Effector memory CD4-positive, alpha-beta T cell (primary cell): Measurements from ENCODE around the gene GNB1.
A peak's percentile ranks its signal among the peaks of the same experiment; 100 is the strongest.

Experiments
- DNase-seq, 3 donors: peaks; one replicate each; pipeline ENCODE4 v3.0.0-alpha.2; 2020
- H3K27ac ChIP-seq: 2 replicates; pipeline ENCODE4 v1.7.0; 2013; ENCODE audit warnings: mild to moderate bottlenecking, low read length, moderate library complexity; ENCODE audit not compliant: insufficient read depth, poor library complexity, severe bottlenecking
- H3K27me3 ChIP-seq: replicated peaks from 2 replicates; pipeline ENCODE4 v1.7.0; 2013; ENCODE audit warnings: mild to moderate bottlenecking, low read length; ENCODE audit not compliant: insufficient read depth, control insufficient read depth, poor library complexity, severe bottlenecking
- H3K36me3 ChIP-seq: 2 replicates; pipeline ENCODE4 v1.7.0; 2013; ENCODE audit warnings: mild to moderate bottlenecking, low read length, moderate library complexity; ENCODE audit not compliant: control insufficient read depth, insufficient read depth
- H3K4me1 ChIP-seq: 2 replicates; pipeline ENCODE4 v1.7.0; 2013; ENCODE audit warnings: low read length, mild to moderate bottlenecking; ENCODE audit not compliant: control insufficient read depth, insufficient read depth, poor library complexity, severe bottlenecking
- H3K4me3 ChIP-seq: 2 replicates; pipeline ENCODE4 v1.7.0; 2013; ENCODE audit warnings: low read length, low read depth, mild to moderate bottlenecking; ENCODE audit not compliant: insufficient read depth, poor library complexity, severe bottlenecking
- H3K9me3 ChIP-seq: 2 replicates; pipeline ENCODE4 v1.7.0; 2013; ENCODE audit warnings: mild to moderate bottlenecking, low read length, moderate library complexity; ENCODE audit not compliant: control insufficient read depth

GNB1 gene

GRCh38 chr1:1922702-1922955 lies 31.7 kb upstream of the GNB1 start:
- H3K9me3 ChIP-seq, result no peaks in the 10 kb centered on the region
- peaks cover 17% of the 10 kb centered on the region for H3K4me1 ChIP-seq
- no peaks in the 10 kb centered on the region for H3K27me3 ChIP-seq
- no peak for DNase-seq
- no peak overlapping the region for H3K4me3 ChIP-seq
- no peaks in the 10 kb centered on the region for H3K36me3 ChIP-seq
- no peak overlapping the region for H3K27ac ChIP-seq

- H3K9me3 ChIP-seq, result no peaks in the 10 kb centered on the region
Measured at GRCh38 chr1:1921901-1922701, 31.2 kb upstream of the GNB1 start.

DNA sequence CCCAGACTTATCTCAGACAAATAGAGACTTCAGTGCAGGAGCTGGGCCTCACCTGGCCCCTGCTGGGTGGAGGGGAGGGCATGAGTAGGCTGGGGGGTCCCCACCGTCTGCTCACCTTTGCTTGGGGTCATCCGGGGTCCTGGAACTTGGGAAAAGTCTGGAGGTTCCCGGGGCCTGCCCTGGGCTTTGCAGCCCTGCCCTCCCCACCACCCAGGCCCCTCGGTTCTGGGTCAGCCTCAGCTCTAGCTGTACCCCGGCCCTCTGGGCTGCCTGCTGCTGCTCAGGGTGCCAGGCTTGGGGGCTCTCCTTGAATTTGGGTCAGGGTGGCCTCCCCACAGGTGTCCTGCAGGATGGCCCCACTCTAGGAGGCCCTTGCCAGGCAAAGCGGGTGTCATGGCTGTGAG lies 30.6 kb upstream of the GNB1 start:
- Histone ChIP-seq H3K4me1 (peaks cover 17% of the 10 kb centered on the region), H3K27ac (no peak overlapping the region), H3K9me3 (no peaks in the 10 kb centered on the region), H3K4me3 (no peak overlapping the region), H3K36me3 (no peaks in the 10 kb centered on the region), H3K27me3 (no peaks in the 10 kb centered on the region)
- DNase-seq, result no peak

More at GRCh38 chr1:1921901-1922701, 31.2 kb upstream of the GNB1 start:
- DNase-seq, result no peak
- Histone ChIP-seq H3K4me1 (peaks cover 17% of the 10 kb centered on the region), H3K27me3 (no peaks in the 10 kb centered on the region), H3K27ac (no peak overlapping the region), H3K4me3 (no peak overlapping the region), H3K36me3 (no peaks in the 10 kb centered on the region)

DNA sequence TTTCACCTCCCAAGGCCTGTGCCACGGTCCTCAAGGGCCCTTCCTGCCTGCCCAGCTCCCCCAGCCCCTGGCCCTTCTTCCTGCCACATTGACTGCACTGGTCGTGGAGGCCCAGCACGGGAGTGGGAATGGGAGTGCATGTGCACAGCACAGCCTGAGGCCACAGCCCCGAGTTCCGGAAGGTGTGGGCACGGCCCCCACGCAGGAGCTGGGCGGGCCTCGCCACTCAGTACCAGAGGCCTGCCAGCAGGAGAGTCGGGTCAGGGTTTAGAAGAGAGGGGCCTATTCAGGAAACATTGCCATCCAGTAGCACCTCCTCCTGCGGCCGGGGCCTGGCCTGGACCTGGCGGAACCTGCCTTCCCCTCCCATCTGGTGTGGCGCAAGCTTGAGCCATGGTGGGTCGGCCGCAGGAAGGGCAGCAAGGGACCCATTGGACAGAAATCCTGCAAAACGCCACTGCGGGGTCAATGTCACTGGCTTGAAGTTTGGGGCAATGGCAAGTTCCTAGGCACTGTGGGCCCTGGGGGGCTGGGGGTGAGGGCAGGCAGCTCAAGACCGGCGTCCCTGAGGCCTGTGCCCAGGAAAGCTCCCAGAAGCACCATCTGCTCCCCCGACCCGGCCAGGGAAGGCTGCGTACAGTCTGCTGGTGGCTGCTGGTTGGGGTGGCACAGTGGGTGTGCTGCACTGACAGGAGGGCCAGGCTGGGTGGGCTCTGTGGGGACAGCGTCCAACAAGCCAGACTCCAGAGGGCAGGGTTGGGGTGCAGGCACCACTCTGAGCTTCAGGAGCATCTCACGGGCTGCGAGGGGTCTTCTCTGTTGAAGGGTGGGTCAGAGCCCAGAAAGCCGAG lies 29.9 kb upstream of the GNB1 start:
- Histone ChIP-seq H3K9me3 (no peaks in the 10 kb centered on the region), H3K4me3 (no peak overlapping the region), H3K27me3 (no peaks in the 10 kb centered on the region), H3K36me3 (no peaks in the 10 kb centered on the region), H3K4me1 (peaks cover 17% of the 10 kb centered on the region), H3K27ac (no peak overlapping the region)
- DNase-seq, result no peak

DNA sequence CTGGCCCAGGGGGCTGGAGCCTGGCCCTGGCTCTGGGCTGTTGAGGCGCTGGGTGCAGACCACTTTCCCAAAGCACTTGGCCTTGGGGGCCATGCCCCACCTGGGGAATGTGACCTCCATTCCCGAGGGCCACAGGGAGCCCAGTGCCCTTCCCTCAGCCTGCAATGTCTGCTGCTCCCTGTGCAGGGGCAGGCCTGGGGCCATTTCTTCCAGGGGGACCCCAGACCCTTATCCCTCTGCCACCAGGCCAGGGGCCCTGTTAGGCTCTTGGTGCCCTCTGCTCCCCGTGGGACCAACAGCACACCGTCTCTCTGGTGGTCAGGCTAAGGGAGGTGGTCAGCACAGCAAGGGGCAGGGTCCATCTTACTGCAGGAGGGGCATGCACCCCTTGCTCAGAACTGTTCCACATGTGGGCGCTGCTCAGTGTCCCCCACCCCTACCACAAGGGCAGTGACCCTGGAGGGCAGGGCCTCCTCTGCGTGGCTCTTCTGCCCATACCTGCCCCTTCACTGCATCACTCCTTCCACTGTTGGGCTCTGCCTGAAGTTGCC lies 29.2 kb upstream of the GNB1 start:
- DNase-seq, result no peak
- Histone ChIP-seq H3K9me3 (no peaks in the 10 kb centered on the region), H3K4me3 (no peak overlapping the region), H3K27ac (no peak overlapping the region), H3K27me3 (no peaks in the 10 kb centered on the region), H3K4me1 (peaks cover 17% of the 10 kb centered on the region), H3K36me3 (no peaks in the 10 kb centered on the region)

DNA sequence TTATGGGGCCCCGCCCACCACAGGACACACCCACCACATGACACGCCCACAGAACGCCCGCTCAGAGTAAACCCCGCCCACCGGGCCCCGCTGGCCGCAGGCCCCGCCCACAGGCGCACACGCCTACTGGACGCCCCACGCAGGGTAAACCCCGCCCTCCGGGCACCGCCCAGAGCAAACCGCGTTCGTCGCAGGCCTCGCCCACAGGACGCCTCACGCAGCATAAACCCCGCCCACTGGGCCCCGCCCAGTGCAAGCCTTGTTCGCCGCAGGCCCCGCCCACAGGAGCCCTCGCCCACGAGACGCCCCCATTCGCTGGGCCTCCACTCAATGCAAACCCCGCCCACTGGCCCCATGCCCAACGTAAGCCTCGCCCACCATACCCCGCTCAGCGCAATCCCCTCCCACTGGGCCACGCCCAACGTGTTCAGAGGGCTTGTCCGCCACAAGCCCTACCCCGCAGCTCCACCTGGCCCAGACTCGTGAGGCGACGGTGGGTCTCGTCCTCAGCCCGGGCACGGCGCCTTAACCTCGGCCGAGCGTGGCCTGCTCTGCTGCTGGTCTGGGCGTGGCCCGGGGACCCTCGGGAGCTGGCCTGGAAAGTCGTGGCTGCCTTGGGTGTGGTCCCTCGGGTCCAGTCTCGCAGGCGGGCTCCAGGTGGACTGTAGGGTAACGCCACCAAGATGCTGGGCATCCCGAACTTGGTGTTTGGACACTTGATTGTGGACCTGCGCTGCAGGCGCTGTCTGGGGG lies 28.6 kb upstream of the GNB1 start:
- DNase-seq, result peak; percentile 99 to 100 (median 100)
- Histone ChIP-seq H3K4me3 (peak overlapping the region; percentile 61), H3K4me1 (peaks cover 17% of the 10 kb centered on the region), H3K27me3 (no peaks in the 10 kb centered on the region), H3K9me3 (no peaks in the 10 kb centered on the region), H3K36me3 (no peaks in the 10 kb centered on the region), H3K27ac (no peak overlapping the region)

DNA sequence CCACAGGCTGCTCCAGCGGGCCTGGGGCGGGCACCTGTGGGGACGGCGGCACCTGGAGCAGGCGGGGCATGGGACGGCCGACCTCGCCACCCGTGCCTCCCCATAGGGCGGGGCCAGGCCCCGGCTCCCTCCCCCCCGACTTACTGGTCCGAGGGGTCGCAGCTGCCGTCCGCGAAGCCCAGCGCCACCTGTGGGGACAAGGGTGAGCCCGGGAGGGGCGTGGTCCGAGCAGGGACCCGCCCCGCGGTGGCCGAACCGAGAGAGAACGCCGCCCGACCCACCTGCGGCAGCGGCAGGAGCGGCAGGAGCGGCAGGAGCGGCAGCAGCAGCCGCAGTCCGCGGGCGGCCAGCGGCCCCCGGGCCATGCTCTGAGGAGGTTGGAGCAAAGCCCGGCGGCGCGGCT lies 28.0 kb upstream of the GNB1 start, which contains the start of gene TMEM52:
TSS of gene TMEM52 (minus strand) at position 379 of the 403 bp plus-strand sequence. CDS start at position 365, 14 bp downstream.
- no peak for DNase-seq
- H3K4me3 ChIP-seq, result peak within 1 kb of the TSS; percentile 61
- H3K27ac ChIP-seq, result no peak within 1 kb of the TSS
- no peaks in the 10 kb centered on the region for H3K27me3 ChIP-seq
- H3K4me1 ChIP-seq, result peaks cover 17% of the 10 kb centered on the region
- no peaks in the 10 kb centered on the region for H3K36me3 ChIP-seq
- H3K9me3 ChIP-seq, result no peaks in the 10 kb centered on the region

GRCh38 chr1:1917995-1918900 lies 27.4 kb upstream of the GNB1 start:
- DNase-seq, result no peak
- H3K27ac ChIP-seq, result no peak overlapping the region
- H3K4me3 ChIP-seq, result peak overlapping the region; percentile 61
- no peaks in the 10 kb centered on the region for H3K9me3 ChIP-seq
- no peaks in the 10 kb centered on the region for H3K27me3 ChIP-seq
- H3K36me3 ChIP-seq, result no peaks in the 10 kb centered on the region
- H3K4me1 ChIP-seq, result peaks cover 17% of the 10 kb centered on the region

GRCh38 chr1:1917304-1917976 lies 26.6 kb upstream of the GNB1 start:
- no peaks in the 10 kb centered on the region for H3K27me3 ChIP-seq
- H3K4me3 ChIP-seq, result no peak overlapping the region
- H3K4me1 ChIP-seq, result peaks cover 17% of the 10 kb centered on the region
- H3K36me3 ChIP-seq, result no peaks in the 10 kb centered on the region
- H3K9me3 ChIP-seq, result no peaks in the 10 kb centered on the region
- H3K27ac ChIP-seq, result no peak overlapping the region
- DNase-seq, result no peak
